GM21526 (cell line): ENCODE results near the gene TIAL1.
"Not testable (repeated sequence)": the region's sequence is repeated elsewhere in the genome, so short reads cannot be mapped to it uniquely, and the experiment has no call there.

Experiments used
- ATAC-seq: cut with Tn5 transposase; IDR thresholded peaks from one replicate; pipeline ENCODE4 v1.9.1; 2021; ENCODE audit warnings: moderate library complexity; ENCODE audit not compliant: unreplicated experiment, low FRiP score

Gene TIAL1

DNA sequence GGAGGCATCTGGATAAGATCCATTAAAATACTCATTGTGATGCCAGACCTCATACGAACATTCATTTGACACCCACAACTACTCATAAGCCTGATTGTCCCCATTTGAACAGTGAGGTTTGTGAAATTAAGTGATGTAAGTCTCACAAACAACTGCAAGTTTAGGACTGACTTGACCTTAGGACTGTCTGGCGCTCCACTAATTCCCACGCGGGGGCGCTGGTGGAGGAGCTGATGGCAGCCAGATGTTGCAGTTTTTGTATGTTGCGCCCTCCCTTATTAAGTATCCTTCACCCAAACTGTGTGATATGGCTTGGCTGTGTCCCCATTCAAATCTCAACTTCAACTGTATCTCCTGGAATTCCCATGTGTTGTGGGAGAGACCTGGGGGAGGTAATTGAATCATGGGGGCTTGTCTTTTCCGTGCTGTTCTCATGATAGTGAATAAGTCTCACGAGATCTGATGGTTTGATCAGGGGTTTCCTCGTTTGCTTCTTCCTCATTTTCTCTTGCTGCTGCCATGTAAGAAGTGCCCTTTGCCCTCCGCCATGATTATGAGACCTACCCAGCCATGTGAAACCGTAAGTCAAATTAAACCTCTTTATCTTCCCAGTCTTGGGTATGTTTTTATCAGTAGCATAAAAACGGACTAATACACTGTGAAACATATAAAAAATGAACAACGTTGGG is 20.3 kb upstream of the TIAL1 start:
- no peak for ATAC-seq

GRCh38 chr10:119614686-119615085 is 17.9 kb upstream of the TIAL1 start:
- ATAC-seq: no peak

GRCh38 chr10:119613741-119614140 is 17.0 kb upstream of the TIAL1 start:
- ATAC-seq: no peak

GRCh38 chr10:119611433-119611832 is 14.7 kb upstream of the TIAL1 start:
- no peak for ATAC-seq

DNA sequence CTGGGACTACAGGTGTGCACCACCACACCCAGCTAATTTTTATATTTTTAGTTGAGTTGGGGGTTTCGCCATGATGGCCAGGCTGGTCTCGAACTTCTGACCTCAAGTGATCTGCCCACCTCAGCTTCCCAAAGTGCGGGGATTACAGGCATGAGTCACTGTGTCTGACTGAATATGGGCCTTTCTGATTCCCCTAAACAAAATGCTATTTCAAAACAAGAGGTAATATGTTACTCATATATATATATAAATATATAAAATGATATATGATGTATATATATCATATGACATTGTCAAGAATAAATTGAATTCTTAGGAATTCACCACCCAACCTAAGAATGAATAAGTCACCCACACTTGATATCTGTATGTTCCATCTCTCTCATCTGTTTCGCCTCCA is 12.8 kb upstream of the TIAL1 start:
- ATAC-seq: no peak

DNA sequence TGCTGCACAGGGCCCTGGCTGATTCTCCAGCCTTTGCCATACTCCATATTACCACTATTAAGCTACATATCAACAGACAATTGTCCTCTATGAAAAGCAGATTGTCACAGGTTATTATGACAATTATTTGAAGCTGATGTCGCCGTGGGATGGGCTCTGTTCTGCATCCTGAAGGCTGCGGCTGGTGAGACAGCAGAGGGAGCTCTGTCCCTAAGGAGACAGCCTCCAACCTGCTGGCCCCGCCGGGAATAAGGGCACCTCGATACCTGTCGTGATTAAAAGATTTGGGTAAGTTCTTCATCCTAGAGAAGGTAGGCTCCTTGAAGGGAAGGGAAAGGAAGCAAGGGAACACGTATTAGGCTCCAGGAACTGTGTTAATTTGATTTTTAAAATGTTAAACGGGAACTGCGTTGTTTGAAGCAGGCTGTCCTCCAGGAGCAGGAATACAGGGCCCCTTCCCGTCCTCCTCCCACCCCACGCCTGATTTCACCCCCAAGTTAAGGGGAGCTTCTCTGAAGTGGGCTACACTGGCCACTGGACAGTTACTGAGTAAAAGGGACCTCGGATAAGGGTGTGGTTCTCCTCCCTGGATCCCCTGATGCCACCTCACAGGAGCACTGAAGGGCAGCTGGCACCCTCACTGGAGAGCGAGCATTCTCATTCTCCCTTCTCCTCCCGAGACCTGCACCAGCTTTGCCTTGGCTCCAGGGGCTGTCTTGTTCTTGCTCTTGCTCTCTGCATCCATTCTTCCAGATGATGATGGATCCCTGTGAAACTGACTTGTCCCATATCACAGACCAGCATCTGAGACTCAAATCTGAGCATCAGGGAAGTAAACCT is 11.8 kb upstream of the TIAL1 start:
- no peak for ATAC-seq

GRCh38 chr10:119604468-119604867 is 7.7 kb upstream of the TIAL1 start:
- no peak for ATAC-seq

- ATAC-seq: no peak
Measured at GRCh38 chr10:119602241-119603095, 5.7 kb upstream of the TIAL1 start.

DNA sequence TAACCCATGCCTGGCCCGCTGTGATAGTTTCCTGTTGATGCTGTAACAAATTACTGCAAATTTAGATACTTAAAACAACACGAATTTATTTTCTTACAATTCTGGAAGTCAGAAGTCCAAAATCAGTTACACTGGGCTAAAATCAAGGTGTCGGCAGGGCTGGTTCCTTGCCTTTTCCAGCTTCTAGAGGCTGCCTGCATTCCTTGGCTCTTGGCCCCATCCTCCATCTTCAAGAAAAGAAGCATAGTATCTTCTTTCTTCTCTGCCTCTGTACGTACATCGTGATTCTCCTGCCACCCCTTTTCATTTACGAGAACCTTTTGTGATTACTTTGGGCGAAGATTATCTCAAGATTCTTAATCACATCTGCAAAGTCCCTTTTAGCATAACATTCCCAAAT is 1.6 kb upstream of the TIAL1 start:
- ATAC-seq: no peak

GRCh38 chr10:119597405-119598186 is 832 bp upstream of the TIAL1 start:
- no peak for ATAC-seq

DNA sequence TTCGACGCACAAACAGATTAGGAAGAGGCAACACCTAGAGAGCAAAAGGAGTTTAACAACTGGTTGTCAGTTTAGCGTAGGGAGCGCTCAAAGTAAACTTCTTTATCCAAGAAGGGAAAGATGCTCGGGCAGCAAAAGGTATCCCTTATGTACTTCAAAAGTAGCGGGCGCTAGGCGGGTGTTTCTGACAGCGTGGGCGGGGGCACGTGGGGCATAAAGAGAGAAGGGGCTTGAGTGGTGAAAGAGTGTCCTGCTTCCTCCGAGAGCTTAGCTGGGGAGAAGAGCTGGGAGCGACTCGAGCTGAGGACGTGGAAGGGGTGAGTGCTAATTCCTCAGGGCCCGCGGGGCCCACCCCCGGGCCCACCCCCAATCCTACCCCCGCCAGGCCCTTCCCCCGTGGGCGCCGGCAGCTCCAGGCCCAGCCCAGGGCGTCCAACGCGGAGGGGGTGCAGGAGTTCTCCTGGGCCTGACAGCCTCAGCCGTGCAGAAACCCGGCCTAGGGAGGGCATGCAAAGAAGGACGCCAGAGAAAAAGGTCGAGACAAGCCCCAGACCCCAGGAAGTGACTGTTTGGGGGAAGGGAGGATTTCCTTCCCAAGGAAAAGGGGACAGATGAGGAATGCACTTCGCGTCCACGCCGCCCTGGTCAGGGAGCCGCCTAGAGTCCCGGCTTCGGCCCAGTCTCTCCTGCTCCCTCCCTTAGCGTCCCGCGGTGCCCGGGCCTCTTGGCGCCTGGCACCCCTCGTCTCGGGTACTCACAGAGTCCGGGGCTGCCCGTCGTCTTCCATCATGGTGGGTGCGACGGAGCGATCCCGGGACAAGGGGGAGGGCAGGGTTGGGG is 868 bp downstream of the TIAL1 start:
- no peak for ATAC-seq

DNA sequence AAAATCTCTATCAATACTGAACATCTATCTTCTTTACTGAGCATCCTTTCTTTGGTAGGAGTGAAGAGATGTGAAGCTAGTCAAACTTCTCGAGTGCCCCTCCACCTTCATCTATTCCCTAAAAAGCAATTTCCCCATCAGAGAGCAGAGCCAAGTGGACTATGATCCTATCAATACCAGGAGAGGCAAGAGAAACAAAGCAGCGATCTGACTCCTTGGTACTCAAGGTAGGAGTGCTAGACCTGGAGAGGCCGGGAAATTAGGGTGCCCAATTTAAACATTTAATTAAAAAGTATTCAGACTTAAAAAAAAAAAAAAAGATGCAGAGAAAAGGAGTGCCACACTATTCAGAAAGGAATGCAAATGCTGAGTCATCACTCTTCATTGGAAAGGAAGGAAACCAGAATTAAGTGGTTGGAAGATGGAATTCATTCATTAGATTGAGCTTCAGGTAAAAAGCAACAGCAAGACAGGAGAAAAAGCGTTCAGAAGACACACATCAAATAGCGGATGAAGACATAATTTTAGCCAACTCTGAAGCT is 1.6 kb downstream of the TIAL1 start:
- no peak for ATAC-seq

- no peak for ATAC-seq
Measured at GRCh38 chr10:119588071-119588470, 8.7 kb downstream of the TIAL1 start.

DNA sequence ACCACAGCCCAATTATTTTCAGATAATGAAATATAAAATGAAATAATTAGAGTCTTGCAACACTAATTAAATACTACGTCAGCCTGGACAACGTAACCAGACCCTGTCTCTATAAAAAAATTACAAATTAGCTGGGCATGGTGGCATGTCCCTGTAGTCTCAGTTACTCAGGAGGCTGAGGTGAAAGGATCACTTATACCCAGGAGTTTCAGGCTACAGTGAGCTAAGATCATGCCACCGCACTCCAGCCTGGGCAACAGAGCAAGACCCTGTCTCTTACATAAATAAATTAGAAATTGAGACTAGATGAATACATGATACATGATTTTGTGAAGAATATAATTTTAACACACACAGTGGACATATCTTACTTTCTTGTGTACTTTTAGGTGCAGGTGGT is 18.4 kb downstream of the TIAL1 start:
- no peak for ATAC-seq

DNA sequence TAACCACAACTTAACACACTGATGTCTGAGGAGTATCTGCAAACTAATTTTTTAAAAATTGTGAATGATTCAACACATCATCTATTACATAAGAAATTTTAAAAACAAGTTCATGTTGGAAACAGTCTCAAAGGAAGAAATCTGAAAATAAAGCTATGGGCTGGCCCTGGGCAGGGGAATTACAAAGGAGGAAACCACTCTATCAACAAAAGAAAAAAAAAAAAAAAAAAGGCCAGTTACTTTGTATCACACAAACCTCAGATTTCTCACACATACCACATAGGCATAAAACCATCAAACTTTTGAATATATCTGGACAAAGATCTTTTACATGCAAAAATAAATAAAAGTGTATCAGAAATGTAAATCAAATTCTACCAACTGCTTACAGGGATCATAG is 20.8 kb downstream of the TIAL1 start:
- ATAC-seq: no peak

GRCh38 chr10:119575506-119575905 is 21.3 kb downstream of the TIAL1 start:
- ATAC-seq: no peak

DNA sequence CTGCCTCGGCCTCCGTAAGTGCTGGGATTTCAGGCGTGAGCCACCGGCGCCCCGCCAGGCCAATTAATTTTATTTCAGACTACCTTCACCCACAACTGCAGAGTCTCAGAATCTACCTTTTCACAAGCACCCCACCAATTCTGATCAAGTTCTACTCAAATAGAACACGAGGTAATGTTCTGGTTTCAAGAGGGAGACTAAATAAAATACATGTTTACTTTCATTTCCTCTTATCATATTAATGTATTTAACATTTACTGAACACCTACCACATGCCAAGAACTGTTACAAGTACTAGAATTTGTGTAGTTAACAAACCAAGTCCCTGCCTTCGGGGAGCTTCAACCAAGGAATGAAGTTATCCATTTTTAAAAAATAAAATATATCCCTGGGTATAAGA is 28.8 kb downstream of the TIAL1 start:
- no peak for ATAC-seq

DNA sequence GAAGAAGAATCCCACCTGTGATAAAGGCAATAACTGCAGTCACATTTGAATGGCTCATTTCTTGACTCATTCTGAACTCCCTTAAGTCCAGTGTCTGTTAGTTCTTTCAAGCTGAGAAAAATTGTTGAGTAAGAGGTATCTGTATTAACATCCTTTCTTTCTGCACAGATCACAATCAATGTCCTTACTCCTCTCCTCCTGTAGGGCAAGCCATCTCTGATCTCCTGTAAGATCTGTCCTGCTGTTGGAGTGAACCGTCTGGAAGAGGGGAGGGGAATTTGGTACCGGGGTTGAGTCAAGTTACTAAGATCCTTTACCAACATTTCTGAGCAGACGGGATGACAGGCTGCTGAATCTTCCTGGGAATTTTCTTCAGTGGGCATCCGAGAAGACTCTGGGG is 34.7 kb downstream of the TIAL1 start:
- ATAC-seq: no peak

GRCh38 chr10:119559511-119559910 is 37.3 kb downstream of the TIAL1 start:
- ATAC-seq: not testable (repeated sequence)
